ENCODE measurements around the gene REC114. TPM values are rescaled to one million over a fixed set of nuclear protein-coding genes. Genes with fewer than 3 reads are reported as not detected.

The REC114 gene
- polyA plus RNA-seq, 3 donors: not detected

DNA sequence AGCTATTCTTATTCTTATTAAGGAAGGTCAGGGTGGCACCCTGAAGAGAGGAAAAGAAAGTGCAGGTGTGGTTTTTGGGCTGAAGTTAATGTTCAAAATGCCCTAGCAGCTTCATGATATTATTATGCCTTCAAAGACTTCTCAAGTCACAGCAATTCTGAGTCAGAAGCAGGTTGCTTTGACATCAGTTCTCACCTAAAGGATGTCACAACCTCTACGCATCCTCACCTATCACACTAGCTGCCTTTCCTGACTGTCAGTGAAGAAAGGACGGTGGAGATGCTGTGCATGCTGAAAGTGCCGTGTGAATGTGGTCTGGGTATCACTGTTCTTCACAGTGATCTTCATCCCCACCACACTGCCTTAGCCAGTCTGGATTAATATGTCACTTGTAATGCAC, 140.6 kb downstream of the REC114 start:
- Mint-ChIP-seq H3K4me3 (no peak overlapping the region), H3K36me3 (peaks cover 81 to 91% of the 10 kb centered on the region in 2 donors), H3K27ac (no peak overlapping the region), H3K4me1 (peaks cover 9% of the 10 kb centered on the region), H3K9me3 (no peaks in the 10 kb centered on the region), H3K27me3 (ENCODE audit: low read depth in 3 of 3) (no peaks in the 10 kb centered on the region)
- TF ChIP-seq, protein P1, sequence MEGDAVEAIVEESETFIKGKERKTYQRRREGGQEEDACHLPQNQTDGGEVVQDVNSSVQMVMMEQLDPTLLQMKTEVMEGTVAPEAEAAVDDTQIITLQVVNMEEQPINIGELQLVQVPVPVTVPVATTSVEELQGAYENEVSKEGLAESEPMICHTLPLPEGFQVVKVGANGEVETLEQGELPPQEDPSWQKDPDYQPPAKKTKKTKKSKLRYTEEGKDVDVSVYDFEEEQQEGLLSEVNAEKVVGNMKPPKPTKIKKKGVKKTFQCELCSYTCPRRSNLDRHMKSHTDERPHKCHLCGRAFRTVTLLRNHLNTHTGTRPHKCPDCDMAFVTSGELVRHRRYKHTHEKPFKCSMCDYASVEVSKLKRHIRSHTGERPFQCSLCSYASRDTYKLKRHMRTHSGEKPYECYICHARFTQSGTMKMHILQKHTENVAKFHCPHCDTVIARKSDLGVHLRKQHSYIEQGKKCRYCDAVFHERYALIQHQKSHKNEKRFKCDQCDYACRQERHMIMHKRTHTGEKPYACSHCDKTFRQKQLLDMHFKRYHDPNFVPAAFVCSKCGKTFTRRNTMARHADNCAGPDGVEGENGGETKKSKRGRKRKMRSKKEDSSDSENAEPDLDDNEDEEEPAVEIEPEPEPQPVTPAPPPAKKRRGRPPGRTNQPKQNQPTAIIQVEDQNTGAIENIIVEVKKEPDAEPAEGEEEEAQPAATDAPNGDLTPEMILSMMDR (IDR thresholded peaks at IDR 0.05): no peak
- H3K9me3 ChIP-seq (replicated peaks in 1 of 2; ENCODE audit: control insufficient read depth in 1 of 2, insufficient read depth in 1 of 2, low read length in 2 of 2): no peaks in the 10 kb centered on the region
- peaks cover 85% of the 10 kb centered on the region for H4K20me1 ChIP-seq (ENCODE audit: insufficient read depth, low read length)
- DNase-seq: no peak
- H3K79me2 ChIP-seq (ENCODE audit: insufficient read depth, low read length): peaks cover 9% of the 10 kb centered on the region
- no peak overlapping the region for H3K4me3 ChIP-seq (replicated peaks in 1 of 3; ENCODE audit: low read depth in 2 of 3, low read length in 3 of 3)
- no peak overlapping the region for H2AFZ ChIP-seq (ENCODE audit: insufficient read depth, low read depth, low read length, poor library complexity, severe bottlenecking)
- H3K27me3 ChIP-seq (ENCODE audit: control insufficient read depth in 2 of 2, insufficient read depth in 2 of 2, low read length in 2 of 2): no peaks in the 10 kb centered on the region
- no peak overlapping the region for H3K4me2 ChIP-seq (replicated peaks; ENCODE audit: extremely low read depth, low read length, poor library complexity, severe bottlenecking)
- H3K36me3 ChIP-seq (replicated peaks in 1 of 2; ENCODE audit: control insufficient read depth in 1 of 2, insufficient read depth in 2 of 2, low read length in 2 of 2): peaks cover 85 to 95% of the 10 kb centered on the region in 2 donors
- peak overlapping the region in 1 of 2 donors; percentile 74 for H3K27ac ChIP-seq (ENCODE audit: low read depth in 1 of 2, low read length in 2 of 2)
- H3K4me1 ChIP-seq (ENCODE audit: control insufficient read depth in 1 of 2, insufficient read depth in 2 of 2, low read length in 2 of 2): peaks cover 0 to 4% of the 10 kb centered on the region in 2 donors
- H3K9ac ChIP-seq (ENCODE audit: insufficient read depth, low read length, poor library complexity, severe bottlenecking): no peak overlapping the region
- WGBS (ENCODE audit: insufficient coverage): no CpG with 5 or more reads among the region's 3 CpGs
- intact Hi-C loops (cut with micrococcal nuclease): no loop called here

DNA sequence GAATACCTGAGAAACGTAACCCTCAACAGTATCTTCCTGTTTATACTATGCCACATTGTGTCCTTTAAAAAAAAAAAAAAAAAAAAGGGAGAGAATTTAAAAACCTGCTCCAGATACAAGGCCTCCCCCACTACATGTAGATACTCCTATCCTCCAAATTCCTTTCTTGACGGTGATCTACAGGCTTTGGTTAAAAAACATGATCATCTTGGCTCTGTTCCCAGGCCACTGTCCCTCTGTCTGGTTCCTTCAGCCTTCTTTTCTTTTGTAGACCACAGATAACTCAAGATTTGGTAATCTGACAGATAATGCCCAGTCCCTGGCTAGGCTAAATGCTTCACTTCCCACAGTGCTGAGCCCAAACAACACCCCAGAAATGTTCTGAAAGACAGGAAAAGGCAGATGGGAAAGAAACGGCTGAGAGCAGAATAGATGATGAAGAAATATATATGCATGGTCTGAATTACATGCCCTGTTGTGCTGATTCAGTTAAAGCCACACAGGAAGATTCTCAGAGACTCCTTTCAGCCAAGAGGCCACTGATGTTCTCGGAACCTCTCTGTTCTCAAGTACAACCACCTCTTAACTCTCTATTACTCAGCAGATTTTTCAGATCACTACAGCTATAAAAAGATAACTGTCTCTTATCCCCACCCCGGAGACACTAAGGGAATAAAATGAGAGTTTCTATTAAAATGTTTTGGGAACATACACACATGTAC, 141.9 kb downstream of the REC114 start:
- Histone ChIP-seq H3K4me2 (replicated peaks; ENCODE audit: extremely low read depth, low read length, poor library complexity, severe bottlenecking) (no peak overlapping the region), H3K4me1 (ENCODE audit: control insufficient read depth in 1 of 2, insufficient read depth in 2 of 2, low read length in 2 of 2) (peaks cover 0 to 4% of the 10 kb centered on the region in 2 donors), H3K27me3 (ENCODE audit: control insufficient read depth in 2 of 2, insufficient read depth in 2 of 2, low read length in 2 of 2) (no peaks in the 10 kb centered on the region), H3K4me3 (replicated peaks in 1 of 3; ENCODE audit: low read depth in 2 of 3, low read length in 3 of 3) (no peak overlapping the region), H3K36me3 (replicated peaks in 1 of 2; ENCODE audit: control insufficient read depth in 1 of 2, insufficient read depth in 2 of 2, low read length in 2 of 2) (peaks cover 89 to 98% of the 10 kb centered on the region in 2 donors), H3K27ac (ENCODE audit: low read depth in 1 of 2, low read length in 2 of 2) (peak overlapping the region in 1 of 2 donors; percentile 2), H3K79me2 (ENCODE audit: insufficient read depth, low read length) (peaks cover 16% of the 10 kb centered on the region), H3K9ac (ENCODE audit: insufficient read depth, low read length, poor library complexity, severe bottlenecking) (no peak overlapping the region), H4K20me1 (ENCODE audit: insufficient read depth, low read length) (peaks cover 89% of the 10 kb centered on the region), H2AFZ (ENCODE audit: insufficient read depth, low read depth, low read length, poor library complexity, severe bottlenecking) (no peak overlapping the region), H3K9me3 (replicated peaks in 1 of 2; ENCODE audit: control insufficient read depth in 1 of 2, insufficient read depth in 1 of 2, low read length in 2 of 2) (no peaks in the 10 kb centered on the region)
- Mint-ChIP-seq H3K27me3 (ENCODE audit: low read depth in 3 of 3) (no peaks in the 10 kb centered on the region), H3K36me3 (peaks cover 85 to 93% of the 10 kb centered on the region in 2 donors), H3K9me3 (no peaks in the 10 kb centered on the region), H3K4me3 (no peak overlapping the region), H3K4me1 (peaks cover 9% of the 10 kb centered on the region), H3K27ac (peak overlapping the region in 3 of 7 donors; percentile 23 to 57 (median 52))
- intact Hi-C loops (cut with micrococcal nuclease): no loop called here
- DNase-seq: no peak
- WGBS (ENCODE audit: insufficient coverage): 15% methylated on average over 1 of the region's 5 CpGs
- TF ChIP-seq, protein P1 (IDR thresholded peaks at IDR 0.05): no peak

Data from CD14-positive monocyte (primary cell).